ENCODE measurements around the gene CELSR1.
"Not testable (repeated sequence)": the region's sequence is repeated elsewhere in the genome, so short reads cannot be mapped to it uniquely, and the experiment has no call there.

Gene CELSR1

DNA sequence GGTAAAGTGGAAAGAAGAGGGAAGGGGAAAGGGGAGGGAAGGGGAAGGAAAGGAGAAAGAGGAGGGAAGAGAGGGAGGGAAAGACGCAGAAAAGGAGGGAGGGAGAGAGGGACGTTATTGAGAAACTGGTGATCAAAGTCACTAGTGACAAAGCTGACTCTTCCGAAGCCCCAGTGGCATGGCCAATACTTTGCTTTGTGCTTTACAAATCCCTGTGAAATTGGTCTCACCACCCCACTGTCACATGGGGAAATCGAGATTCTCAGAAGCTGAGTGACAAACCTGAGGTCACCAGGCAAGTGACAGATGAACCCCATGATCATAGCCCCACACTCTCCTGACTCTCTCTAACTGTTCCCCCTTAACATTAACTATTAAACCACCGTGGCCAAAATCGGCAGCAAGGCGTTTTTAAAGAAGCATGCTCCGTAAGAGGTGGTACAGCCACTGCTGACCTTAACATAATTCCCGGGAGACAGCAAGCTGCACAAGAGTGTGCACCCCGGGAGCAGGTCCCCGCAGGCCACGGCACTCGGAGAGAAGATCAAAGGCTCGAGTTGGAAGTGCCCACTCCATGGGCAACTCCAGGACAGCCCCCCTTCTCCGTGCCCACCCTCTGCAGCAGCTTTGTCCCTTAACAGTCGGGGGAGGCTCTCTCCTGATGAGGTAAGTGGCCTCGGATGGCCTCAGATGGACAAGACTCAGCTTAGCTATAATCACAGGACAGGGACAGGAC, 34.8 kb downstream of the CELSR1 start:
- H3K4me3 ChIP-seq (ENCODE audit: low read length) = no peak overlapping the region
- no peak for DNase-seq (ENCODE audit: low read depth)
- TF ChIP-seq, protein P1, sequence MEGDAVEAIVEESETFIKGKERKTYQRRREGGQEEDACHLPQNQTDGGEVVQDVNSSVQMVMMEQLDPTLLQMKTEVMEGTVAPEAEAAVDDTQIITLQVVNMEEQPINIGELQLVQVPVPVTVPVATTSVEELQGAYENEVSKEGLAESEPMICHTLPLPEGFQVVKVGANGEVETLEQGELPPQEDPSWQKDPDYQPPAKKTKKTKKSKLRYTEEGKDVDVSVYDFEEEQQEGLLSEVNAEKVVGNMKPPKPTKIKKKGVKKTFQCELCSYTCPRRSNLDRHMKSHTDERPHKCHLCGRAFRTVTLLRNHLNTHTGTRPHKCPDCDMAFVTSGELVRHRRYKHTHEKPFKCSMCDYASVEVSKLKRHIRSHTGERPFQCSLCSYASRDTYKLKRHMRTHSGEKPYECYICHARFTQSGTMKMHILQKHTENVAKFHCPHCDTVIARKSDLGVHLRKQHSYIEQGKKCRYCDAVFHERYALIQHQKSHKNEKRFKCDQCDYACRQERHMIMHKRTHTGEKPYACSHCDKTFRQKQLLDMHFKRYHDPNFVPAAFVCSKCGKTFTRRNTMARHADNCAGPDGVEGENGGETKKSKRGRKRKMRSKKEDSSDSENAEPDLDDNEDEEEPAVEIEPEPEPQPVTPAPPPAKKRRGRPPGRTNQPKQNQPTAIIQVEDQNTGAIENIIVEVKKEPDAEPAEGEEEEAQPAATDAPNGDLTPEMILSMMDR (IDR thresholded peaks at IDR 0.05; ENCODE audit: insufficient read depth, low read depth, low read length, missing control alignments) = no peak

DNA sequence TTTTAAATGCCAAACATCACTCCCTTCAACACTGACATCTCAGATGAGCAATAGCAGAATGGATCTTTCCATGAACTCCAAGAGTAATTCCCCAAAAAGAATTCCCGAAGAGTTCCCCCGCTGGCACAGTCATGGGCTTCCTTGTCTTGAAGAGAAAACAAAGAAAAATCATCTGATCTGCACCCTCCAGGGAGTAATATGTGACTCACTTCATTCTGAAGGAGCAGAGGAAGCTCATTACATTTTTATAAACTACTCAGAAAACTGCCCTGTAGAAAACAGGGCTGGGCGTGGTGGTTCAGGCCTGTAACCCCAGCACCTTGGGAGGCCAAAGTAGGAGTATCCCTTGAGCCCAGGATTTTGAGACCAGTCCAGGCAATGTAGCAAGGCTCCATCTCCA, 35.7 kb downstream of the CELSR1 start:
- H3K4me3 ChIP-seq (ENCODE audit: low read length) = no peak overlapping the region
- TF ChIP-seq, protein P1 (IDR thresholded peaks at IDR 0.05; ENCODE audit: insufficient read depth, low read depth, low read length, missing control alignments) = no peak
- peak; percentile 78 for DNase-seq (ENCODE audit: low read depth)

DNA sequence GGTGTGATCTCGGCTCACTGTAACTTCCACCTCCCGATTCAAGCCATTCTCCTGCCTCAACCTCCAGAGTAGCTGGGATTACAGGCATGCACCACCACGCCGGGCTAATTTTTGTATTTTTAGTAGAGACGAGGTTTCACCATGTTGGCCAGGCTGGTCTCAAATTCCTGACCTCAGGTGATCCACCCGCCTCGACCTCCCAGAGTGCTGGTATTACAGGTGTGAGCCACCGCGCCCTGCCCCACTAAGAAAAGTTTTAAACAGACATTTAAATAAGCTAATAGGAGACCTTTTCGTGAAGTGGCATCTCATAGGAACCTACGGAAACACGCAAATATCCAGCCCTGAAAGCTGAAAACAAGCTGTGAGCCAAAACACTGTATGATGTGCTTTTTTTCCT, 36.2 kb downstream of the CELSR1 start:
- not testable (repeated sequence) for DNase-seq (ENCODE audit: low read depth); H3K4me3 ChIP-seq (ENCODE audit: low read length)

DNA sequence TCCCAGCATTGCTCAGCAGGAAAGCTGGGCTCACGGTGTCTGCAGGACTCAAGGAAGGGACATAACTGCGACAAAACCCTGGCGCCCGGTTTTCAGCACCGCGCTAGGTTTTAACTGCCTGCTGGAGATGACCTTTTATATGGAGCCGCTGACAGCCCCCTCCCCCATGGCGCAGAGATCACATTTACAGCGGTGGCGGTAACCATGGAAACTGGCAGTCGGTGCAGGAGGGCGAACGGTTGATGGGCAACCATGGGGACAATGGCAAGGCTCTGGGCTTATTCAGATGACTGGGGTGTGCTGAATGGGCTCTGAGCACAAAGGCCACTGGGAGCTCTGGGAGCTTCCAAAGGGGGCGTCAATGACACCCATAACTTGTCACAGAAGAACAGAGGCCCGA, 37.2 kb downstream of the CELSR1 start:
- no peak overlapping the region for H3K4me3 ChIP-seq (ENCODE audit: low read length)
- TF ChIP-seq, protein P1 (IDR thresholded peaks at IDR 0.05; ENCODE audit: insufficient read depth, low read depth, low read length, missing control alignments) = no peak
- no peak for DNase-seq (ENCODE audit: low read depth)

DNA sequence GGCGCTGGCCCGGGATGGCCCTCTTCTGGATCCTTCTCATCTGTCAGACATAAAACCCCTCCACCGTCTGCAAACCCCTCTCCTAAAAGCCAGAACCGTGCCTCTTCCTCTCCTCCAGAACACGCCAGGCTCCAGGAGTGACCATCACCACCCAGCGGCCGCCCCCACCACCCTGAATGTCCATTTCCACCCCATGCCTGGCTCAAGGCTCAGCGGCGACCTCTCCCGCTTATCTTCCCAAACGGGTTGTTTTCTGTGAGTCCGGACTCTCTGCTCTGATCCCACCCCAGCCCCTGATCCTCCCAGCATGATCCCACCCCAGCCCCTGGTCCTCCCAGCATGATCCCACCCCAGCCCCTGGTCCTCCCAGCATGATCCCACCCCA, 37.6 kb downstream of the CELSR1 start:
- TF ChIP-seq, protein P1 (IDR thresholded peaks at IDR 0.05; ENCODE audit: insufficient read depth, low read depth, low read length, missing control alignments) = no peak
- no peak for DNase-seq (ENCODE audit: low read depth)
- H3K4me3 ChIP-seq (ENCODE audit: low read length) = no peak overlapping the region

DNA sequence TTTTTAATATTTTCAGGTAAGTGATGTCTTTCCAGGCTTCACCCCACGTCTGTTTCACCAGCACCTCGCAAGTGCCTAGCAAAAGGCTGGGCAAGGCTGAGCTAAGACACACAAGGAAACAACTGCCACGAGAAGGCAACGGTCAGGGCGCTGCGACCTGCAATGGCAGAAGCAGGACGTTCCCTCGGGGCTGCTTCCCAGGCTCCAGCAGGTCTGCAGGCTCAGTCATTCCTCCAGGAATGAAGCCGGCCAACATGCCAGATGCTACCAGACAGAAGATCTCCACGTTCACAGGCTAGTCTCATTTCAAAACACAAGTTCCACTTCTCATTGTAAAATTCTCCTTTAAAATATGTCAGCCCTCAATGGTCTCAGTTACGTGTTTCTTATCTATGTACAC, 45.5 kb downstream of the CELSR1 start:
- peak; percentile 58 for DNase-seq (ENCODE audit: low read depth)
- H3K4me3 ChIP-seq (ENCODE audit: low read length) = no peak overlapping the region
- TF ChIP-seq, protein P1 (IDR thresholded peaks at IDR 0.05; ENCODE audit: insufficient read depth, low read depth, low read length, missing control alignments) = no peak

DNA sequence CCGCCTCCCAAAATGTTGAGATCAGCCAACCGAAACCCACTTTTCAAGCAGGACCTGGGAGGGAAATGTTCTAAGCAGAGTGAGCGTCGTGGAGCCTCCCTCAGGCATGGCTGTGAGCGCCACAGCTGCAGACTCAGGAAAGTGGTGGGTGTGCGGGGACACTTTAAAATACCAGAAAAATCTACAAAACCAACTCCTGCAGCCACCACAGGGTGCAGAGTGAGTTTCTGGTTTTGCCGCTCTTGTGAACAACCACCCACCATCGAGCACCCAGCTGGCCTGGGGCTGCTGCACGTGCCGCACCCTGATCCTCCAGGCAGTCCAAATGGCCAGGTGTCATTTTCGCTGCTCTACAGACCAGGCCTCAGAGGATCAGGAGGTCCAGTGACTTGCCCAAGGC, 46.9 kb downstream of the CELSR1 start:
- DNase-seq (ENCODE audit: low read depth) = no peak
- no peak overlapping the region for H3K4me3 ChIP-seq (ENCODE audit: low read length)
- TF ChIP-seq, protein P1 (IDR thresholded peaks at IDR 0.05; ENCODE audit: insufficient read depth, low read depth, low read length, missing control alignments) = no peak
